NCI-H2196 (cell line): ENCODE measurements around the gene STON2.
"Not testable (repeated sequence)": the region's sequence is repeated elsewhere in the genome, so short reads cannot be mapped to it uniquely, and the experiment has no call there.

Source experiments
- DNase-seq: peaks from one replicate; lab custom pipeline; 2025; ENCODE audit not compliant: unreplicated experiment; lab: John Stamatoyannopoulos, UW

Gene STON2

GRCh38 chr14:81269979-81270375 lies 130.1 kb downstream of the STON2 start:
- no peak for DNase-seq

- DNase-seq: peak; percentile 57
Observed at GRCh38 chr14:81269100-81269978, 130.8 kb downstream of the STON2 start.

- DNase-seq: no peak
Observed at GRCh38 chr14:81268016-81268416, 132.1 kb downstream of the STON2 start.

- DNase-seq: no peak
Observed at GRCh38 chr14:81265636-81266169, 134.4 kb downstream of the STON2 start.

GRCh38 chr14:81264671-81265070 lies 135.5 kb downstream of the STON2 start:
- DNase-seq: no peak

- DNase-seq: no peak
Observed at GRCh38 chr14:81263777-81264410, 136.2 kb downstream of the STON2 start.

GRCh38 chr14:81261176-81261575 lies 138.9 kb downstream of the STON2 start:
- DNase-seq: no peak

- DNase-seq: no peak
Observed at GRCh38 chr14:81260732-81261131, 139.4 kb downstream of the STON2 start.

GRCh38 chr14:81256289-81256960 lies 143.7 kb downstream of the STON2 start:
- no peak for DNase-seq

GRCh38 chr14:81252278-81252677 lies 147.8 kb downstream of the STON2 start:
- DNase-seq: no peak

GRCh38 chr14:81247271-81247766 lies 152.8 kb downstream of the STON2 start:
- DNase-seq: no peak

- DNase-seq: no peak
Observed at GRCh38 chr14:81246461-81247270, 153.5 kb downstream of the STON2 start.

GRCh38 chr14:81245771-81246170 lies 154.4 kb downstream of the STON2 start:
- DNase-seq: no peak

- not testable (repeated sequence) for DNase-seq
Observed at GRCh38 chr14:81244431-81244830, 155.7 kb downstream of the STON2 start.

GRCh38 chr14:81243499-81243898 lies 156.6 kb downstream of the STON2 start:
- no peak for DNase-seq

GRCh38 chr14:81236849-81237248 lies 163.3 kb downstream of the STON2 start:
- not testable (repeated sequence) for DNase-seq

GRCh38 chr14:81236138-81236537 lies 164.0 kb downstream of the STON2 start:
- DNase-seq: no peak

- DNase-seq: no peak
Observed at GRCh38 chr14:81235096-81235495, 165.0 kb downstream of the STON2 start.

GRCh38 chr14:81234278-81234677 lies 165.8 kb downstream of the STON2 start:
- DNase-seq: no peak

GRCh38 chr14:81233615-81234014 lies 166.5 kb downstream of the STON2 start:
- no peak for DNase-seq

- DNase-seq: no peak
Observed at GRCh38 chr14:81231540-81231939, 168.6 kb downstream of the STON2 start.
